Stimulated activated CD8-positive, alpha-beta memory T cell treated with anti-CD3 and anti-CD28 coated beads, Interleukin-4, amount 100 ng/mL, for 48 hours (primary cell): Measurements from ENCODE around the gene PLXNA4.
A peak's percentile ranks its signal among the peaks of the same experiment; 100 is the strongest.

Experiments used
- DNase-seq: peaks from one replicate; pipeline ENCODE4 v3.0.0-alpha.2; 2020

PLXNA4 gene

GRCh38 chr7:132464740-132465139 lies 111.5 kb downstream of the PLXNA4 start:
- DNase-seq: no peak

DNA sequence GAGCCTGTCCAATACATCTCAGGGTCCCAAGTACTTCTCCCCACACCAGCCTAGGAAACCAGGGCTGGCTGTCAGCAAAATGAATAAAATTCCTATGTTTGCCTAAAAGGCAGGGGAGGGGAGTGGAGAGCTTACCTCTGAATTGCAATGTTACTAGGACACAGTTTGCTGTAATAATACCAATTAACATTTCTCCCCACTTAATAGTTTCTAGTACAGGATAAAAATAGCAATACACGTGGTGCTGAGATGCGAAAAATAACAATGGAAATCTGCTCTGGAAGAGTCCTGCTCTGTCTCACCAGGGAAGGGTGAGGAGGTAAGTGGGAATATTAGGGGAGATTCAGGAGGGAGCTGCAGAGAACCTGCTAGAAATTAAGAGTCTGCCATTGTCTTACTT lies 112.3 kb downstream of the PLXNA4 start:
- no peak for DNase-seq

GRCh38 chr7:132462478-132462877 lies 113.8 kb downstream of the PLXNA4 start:
- DNase-seq: no peak

DNA sequence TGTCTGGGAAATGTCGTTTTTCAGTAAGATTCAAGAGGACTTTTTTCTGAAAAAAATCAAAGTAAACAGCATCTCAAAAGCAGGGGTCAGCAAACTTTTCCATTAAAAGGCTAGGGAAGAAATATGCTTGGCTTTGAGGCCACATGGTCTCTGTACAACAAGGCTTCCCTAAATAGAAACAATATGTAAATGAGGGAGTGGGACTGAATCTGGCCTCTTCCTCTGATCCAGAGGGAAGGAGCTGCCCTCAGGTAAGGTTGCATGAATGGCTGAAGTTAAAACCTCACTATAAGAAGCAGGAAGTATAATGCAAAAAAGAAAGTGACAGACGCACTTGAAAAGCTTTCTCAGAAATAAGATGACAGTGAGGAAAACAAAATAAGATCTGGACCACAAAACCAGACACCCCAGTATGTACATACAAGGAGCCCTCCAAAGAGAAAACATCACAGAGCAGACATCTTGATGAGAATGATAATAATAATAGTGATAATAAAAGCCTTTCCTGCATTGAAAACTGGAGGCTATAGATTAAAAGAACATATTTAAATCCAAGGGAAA lies 115.2 kb downstream of the PLXNA4 start:
- DNase-seq: no peak

DNA sequence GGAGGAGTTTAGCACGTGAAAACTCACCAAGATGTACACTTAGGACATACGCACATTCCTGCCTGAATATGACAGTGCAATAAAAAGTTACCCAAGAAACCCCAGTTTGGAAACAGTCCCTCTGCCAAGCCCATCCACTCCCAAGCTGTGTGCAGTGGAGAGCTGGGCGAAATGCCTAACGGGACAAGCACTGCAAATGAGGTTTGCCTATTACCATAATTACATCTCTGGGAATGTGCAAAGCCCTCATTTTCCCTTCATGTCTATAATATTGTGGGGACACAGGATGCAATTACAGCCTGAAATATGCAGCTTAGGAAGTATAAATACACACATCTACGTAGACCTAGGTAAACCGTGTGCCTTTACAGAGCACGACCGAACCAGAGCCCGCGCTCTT lies 117.5 kb downstream of the PLXNA4 start:
- DNase-seq: no peak

DNA sequence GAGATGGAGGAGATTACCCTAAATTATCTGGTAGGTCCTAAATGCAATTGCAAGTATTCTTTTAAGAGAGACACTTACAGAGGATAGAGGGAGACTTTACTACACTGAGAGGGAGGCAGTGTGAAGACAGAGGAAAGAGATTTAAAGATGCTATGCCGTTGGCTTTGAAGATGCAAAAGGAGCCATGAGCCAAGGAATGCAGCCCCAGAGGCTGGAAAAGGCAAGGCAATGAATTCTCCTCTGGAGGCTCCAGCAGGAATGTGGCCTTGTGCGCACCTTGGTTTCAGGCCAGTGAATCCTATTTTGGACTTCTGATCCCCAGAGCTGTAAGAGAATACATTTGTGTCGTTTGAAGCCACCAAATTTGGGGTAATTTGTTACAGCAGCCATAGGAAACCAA lies 118.6 kb downstream of the PLXNA4 start:
- no peak for DNase-seq

DNA sequence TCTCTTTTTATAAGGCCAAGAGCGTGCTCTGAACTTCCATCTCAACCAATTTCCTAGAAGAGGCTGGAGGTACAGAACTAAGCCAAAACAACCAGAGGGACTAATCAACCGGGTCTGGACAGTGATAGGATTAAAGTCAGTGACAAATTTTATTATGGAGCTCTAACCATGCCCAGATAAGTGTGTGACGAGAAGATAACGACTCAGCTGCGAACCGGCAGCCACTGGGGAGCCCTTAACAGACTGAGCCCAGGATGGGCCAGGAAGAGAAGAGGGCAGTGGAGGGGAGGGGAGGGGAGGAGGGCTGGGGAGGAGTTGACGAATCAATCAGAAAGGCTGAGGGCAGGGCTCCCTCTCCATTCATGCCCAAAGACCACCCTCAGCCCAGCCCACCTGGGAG lies 119.9 kb downstream of the PLXNA4 start:
- no peak for DNase-seq

GRCh38 chr7:132455378-132455777 lies 120.9 kb downstream of the PLXNA4 start:
- peak; percentile 52 for DNase-seq

DNA sequence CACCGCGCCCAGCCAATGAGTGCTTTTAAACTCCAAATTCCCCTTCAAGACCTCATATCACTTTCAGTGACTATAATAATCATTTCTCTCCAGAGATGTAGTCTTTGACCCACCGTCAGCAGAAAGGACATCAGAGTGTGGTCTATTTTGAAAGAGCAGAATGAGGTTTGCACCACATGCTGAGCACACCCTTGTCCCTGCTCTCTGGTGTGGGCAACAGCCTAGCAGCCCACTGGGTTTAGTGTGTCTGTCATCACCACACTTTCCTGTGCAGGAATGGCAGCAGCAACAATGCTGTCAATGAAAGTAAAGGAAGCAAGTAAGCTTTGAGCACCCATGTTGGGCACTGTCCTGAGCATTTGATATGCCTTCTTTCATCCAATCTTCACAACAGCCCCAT lies 122.4 kb downstream of the PLXNA4 start:
- no peak for DNase-seq

DNA sequence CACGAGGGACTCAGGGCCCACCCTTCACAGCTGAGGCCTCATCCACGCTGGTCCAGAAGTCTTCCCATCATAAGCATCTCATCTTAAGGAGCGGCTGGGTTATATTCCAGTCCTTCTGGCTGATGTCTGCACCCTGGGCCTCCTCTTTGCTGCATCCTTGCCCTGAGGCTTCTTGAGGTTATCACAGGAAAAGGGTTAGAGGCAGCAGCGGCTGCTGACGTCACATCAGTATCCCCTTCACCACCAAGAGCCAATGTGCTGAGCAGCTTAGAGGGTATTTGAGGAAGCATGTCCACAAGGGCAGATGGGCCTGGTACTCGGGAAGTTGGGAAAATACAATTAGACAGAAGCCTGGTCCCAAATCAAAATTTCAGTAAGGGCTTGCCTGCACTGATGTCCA lies 125.1 kb downstream of the PLXNA4 start:
- peak; percentile 41 for DNase-seq

GRCh38 chr7:132450696-132451095 lies 125.6 kb downstream of the PLXNA4 start:
- DNase-seq: no peak

- DNase-seq: peak; percentile 43
Measured at GRCh38 chr7:132450188-132450587, 126.1 kb downstream of the PLXNA4 start.

DNA sequence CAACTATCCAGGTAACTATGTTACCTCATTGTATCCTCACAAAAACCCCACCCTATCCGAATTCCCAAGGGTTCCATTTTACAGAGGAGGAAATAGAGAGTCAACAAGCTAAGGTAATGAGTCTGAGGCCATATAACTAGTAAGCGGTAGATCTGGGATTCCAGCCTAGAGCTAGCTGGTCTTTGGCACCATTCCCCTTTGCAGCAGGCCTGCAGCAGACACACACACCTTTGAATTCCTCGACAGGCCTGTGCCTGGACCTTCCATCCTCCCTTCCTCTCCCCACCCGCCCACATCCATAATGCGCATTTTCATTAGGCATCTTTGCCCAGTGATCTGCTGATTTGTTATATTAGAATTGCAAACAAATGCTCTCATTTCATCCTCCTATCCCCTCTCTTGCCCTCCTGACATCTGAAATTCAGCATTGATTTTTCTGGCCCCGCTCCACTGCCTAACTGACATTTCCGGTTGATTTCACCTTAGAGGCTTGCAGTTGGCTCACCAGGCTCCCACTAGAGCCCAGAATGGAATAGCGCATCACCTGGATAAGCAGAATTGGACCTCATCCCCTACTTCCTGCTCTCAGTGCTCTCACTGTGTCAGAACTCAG lies 129.5 kb downstream of the PLXNA4 start:
- no peak for DNase-seq

GRCh38 chr7:132446260-132446659 lies 130.0 kb downstream of the PLXNA4 start:
- DNase-seq: no peak

DNA sequence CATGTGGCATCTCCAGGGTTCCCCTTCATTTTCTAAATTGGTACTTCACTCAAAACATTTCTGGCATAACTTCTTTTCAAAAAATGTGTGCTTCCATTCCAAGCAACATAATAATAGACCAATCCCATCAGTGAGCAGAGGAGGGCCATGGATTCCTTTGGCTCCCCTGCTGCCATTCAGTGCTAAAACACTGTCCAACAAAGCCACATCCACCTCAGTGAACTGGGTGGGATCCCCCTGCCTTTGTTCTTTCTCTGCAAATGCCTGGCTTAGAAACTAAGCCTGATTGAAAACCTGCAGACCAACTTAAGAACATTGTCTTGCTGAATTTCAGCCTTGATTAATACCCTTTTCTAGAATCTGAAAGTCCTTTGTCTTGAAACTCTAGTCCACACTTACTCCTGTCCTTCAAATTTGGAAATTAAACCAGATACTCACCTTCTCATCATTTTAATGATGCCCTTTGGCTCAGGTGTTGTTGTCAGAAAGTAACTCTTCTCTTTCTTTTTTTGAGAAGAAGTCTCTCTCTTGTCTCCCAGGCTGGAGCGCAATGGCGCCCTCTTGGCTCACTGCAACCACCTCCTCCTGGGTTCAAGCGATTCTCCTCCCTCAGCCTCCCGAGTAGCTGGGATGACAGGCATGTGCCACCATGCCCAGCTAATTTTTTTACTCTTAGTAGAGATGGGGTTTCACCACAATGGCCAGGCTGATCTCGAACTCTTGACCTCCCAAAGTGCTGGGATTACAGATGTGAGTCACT lies 132.3 kb downstream of the PLXNA4 start:
- no peak for DNase-seq

- DNase-seq: no peak
Measured at GRCh38 chr7:132441935-132442334, 134.3 kb downstream of the PLXNA4 start.

DNA sequence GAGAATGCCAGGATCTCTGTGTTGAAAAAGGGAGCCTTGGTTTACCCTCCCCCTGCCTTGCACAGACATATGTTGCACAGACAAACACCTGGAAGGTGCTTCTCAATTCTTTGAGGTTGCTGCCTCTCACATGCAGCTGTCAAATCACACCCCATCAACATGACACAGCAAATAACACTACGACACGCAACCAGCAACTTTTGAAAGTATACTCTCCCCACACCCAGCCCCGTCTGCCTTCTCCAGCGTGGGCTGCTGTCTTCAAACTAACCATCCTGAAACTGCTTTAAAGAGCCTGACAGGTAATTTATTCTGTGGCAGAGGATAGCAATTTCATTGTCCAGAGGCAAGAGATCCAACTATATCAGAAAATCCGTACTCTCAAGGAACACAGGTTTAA lies 136.1 kb downstream of the PLXNA4 start:
- DNase-seq: no peak

DNA sequence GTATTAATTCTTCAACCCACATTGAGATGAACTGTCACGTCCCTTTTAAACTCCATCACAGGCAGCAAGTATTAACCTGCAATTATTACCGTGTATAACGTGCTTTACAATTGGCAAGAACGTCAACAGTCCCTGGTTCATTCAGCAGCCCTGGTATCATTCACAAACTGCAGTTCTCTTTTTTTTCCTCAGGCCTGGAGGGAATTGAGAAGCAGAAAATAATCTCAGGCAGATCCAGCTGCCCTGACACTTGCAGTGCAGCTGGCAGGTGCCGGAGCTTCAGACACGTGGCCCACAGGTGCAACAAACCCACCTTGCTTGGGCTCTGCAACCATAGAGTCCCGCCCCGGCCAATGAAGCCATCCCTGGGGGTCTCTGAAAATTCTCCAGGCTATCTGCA lies 137.3 kb downstream of the PLXNA4 start:
- DNase-seq: no peak

- no peak for DNase-seq
Measured at GRCh38 chr7:132437730-132438129, 138.5 kb downstream of the PLXNA4 start.

- DNase-seq: no peak
Measured at GRCh38 chr7:132436121-132436520, 140.1 kb downstream of the PLXNA4 start.

DNA sequence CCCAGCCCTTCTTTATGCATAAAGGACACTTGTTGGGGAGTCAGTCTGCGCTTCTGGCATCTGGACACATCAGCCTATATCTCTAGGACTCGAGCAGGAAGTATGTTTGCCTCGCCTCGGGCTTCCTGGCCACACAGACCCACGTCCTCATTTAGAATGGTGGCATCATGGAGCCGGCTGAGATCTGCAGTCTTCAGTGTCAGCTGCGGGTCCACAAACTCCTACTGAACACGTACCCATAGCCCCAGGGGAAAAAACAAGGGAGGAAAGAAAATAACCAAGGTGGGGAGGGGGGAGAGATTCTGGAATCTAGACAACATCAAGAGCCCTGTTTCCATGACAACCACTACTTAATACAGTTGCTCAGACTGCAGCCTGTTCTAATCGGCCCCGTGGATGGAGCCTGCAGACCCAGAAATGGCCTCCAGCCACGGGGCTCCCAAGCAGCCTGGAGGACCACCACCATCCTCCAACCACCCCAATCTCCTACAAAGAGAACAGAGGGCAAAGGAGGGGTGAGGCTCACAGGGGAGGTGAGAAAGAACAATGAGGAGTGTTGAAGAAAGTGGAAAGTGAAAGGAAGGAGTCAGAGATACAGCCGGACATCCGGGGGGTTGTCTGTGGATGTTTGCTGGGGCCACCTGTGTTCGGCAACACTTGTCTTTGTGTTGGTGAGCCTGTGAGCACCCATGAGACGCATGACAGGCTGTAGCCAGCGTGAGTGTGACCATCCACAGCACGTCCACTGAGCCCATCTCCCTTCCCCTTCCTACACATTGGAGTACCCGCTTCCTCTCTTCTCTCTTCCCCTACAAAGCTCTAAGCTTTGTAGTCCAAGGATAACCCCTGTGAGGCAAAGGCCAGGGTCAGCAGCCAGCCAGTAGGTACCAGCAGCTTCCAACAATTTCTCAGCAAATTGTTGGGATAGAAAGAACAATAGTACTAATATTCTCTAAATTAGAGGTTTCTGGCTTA lies 141.0 kb downstream of the PLXNA4 start:
- no peak for DNase-seq

DNA sequence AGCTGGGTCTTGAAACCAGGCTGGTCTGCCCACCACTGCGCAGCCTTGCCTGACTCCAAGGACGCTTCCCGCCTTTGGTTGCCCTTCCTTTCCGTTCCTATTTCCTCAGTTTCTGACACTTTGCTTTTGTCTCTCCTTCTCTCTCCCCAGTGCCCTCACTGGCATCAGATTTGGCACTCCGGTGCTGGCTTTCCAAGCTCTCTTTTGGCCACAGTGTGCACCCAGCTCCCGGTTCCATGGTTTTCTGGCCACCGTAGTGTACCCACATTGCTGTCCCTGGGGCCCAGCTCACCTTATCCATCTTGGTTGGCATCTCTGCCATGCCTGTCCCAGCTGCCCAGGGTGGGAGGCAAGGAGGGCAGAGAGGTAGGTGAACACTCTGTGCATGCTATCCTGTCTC lies 142.2 kb downstream of the PLXNA4 start:
- DNase-seq: no peak

DNA sequence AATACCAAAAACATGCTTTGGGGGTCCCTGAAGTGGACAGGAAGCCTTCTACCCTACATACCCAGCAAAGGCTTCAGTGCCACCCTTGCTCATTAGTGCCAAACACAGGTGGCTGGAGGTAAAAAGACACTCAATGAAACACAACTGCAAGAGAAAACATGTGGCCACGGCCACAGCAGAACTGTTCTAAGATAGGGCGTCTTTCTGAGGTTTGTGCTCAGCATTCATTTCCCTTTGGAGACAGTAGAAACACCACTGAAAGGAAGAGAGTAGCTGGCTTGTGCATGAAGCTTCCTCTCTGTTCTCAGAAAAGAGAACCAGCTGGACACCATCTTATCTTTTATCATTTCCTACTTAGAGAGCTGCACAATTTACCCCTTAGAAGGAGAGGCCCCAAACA lies 143.0 kb downstream of the PLXNA4 start:
- DNase-seq: no peak
